Omental fat pad (tissue), 4 donors: ENCODE results near the gene SLC9A9. TPM values are rescaled to one million over a fixed set of nuclear protein-coding genes. Genes with fewer than 3 reads are reported as not detected.
A peak's percentile ranks its signal among the peaks of the same experiment; 100 is the strongest.

Experiments
- ATAC-seq: fragments of 150-250 bp; one replicate; pipeline ENCODE4 v1.9.1; 2016; ENCODE audit warnings: mild to moderate bottlenecking, moderate library complexity; ENCODE audit not compliant: low FRiP score
- DNase-seq: peaks from one replicate; pipeline ENCODE4 v3.0.0-alpha.2; 2019; ENCODE audit warnings: low spot score
- CTCF ChIP-seq, 3 donors: fragments of 450-650 bp; IDR thresholded peaks; one replicate each; pipeline ENCODE4 v1.5.1; 2016 to 2017; ENCODE audit warnings: antibody characterized with exemption in 3 of 3, mild to moderate bottlenecking in 3 of 3, moderate library complexity in 2 of 3
- total RNA-seq, 4 donors: library from RNA; depleted of rRNA; stranded (reverse); fragments of >200 nt; gene quantifications; one replicate each; pipeline ENCODE4 v1.1.0, GENCODE V29; 2016

Gene SLC9A9
- total RNA-seq, 4 donors from 2014 or later = 15.5 to 39.6 (median 26.9) TPM

GRCh38 chr3:143859465-143860203, 11.4 kb upstream of the SLC9A9 start:
- ATAC-seq = no peak

GRCh38 chr3:143856252-143856970, 8.1 kb upstream of the SLC9A9 start:
- no peak for ATAC-seq
- DNase-seq = no peak
- TF ChIP-seq CTCF (IDR thresholded peaks at IDR 0.05) = no peak

More at GRCh38 chr3:143859465-143860203, 11.4 kb upstream of the SLC9A9 start:
- no peak for DNase-seq
- TF ChIP-seq CTCF (IDR thresholded peaks at IDR 0.05) = no peak

- DNase-seq (no peak), ATAC-seq (no peak)
- TF ChIP-seq CTCF (IDR thresholded peaks at IDR 0.05) = no peak
Measured at GRCh38 chr3:143855183-143855582, 6.9 kb upstream of the SLC9A9 start.

- TF ChIP-seq CTCF (IDR thresholded peaks at IDR 0.05) = no peak
- ATAC-seq = no peak
- DNase-seq = no peak
Measured at GRCh38 chr3:143851331-143852017, 3.2 kb upstream of the SLC9A9 start.

GRCh38 chr3:143850877-143851276, 2.6 kb upstream of the SLC9A9 start:
- ATAC-seq = no peak
- TF ChIP-seq CTCF (IDR thresholded peaks at IDR 0.05) = no peak
- no peak for DNase-seq

GRCh38 chr3:143849854-143850549, 1.7 kb upstream of the SLC9A9 start:
- DNase-seq = no peak
- TF ChIP-seq CTCF (IDR thresholded peaks at IDR 0.05) = no peak
- peak; percentile 72 for ATAC-seq
